HG03060 (cell line): ENCODE data around the gene KRTAP12-2.
"Not testable (repeated sequence)": the region's sequence is repeated elsewhere in the genome, so short reads cannot be mapped to it uniquely, and the experiment has no call there.

Experiments
- ATAC-seq: cut with Tn5 transposase; IDR thresholded peaks from one replicate; pipeline ENCODE4 v1.9.1; 2021; ENCODE audit warnings: low read depth, moderate number of reproducible peaks; ENCODE audit not compliant: unreplicated experiment

KRTAP12-2 gene

DNA sequence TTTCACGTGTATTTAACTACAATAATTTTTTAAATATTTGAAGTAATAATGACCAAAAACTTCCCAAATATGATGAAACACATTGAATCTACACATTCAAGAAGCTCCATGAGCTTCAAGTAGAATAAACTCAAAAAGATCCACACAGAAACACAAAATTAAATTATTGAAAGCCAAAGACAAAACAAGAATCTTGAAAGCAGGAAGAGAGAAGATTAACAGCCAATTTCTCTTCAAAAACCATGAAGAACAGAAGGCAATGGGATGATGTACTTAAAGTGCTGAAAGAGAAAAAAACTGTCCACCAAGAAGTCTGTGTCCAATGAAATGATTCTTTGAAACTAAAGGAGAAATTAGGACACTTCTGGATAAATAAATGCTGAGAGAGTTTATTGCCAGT lies 34.7 kb downstream of the KRTAP12-2 start:
- ATAC-seq: no peak

DNA sequence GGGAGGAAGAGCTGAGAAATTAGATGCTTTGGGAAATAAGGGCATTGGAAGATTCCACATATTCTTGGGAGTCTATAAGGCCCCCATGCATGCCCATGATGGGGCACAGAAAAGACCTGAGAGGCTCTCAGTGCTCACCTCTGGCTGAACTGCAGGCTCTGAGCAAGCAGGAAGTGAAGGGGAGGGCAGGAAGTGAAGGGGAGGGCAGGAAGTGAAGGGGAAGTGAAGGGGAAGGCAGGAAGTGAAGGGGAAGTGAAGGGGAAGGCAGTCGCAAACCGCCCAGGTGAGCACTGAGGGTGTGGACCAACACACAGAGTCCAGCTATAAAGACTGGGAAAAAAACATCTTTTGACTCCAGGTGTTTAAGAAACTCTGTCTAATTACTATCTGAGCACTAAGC lies 36.3 kb downstream of the KRTAP12-2 start:
- no peak for ATAC-seq

DNA sequence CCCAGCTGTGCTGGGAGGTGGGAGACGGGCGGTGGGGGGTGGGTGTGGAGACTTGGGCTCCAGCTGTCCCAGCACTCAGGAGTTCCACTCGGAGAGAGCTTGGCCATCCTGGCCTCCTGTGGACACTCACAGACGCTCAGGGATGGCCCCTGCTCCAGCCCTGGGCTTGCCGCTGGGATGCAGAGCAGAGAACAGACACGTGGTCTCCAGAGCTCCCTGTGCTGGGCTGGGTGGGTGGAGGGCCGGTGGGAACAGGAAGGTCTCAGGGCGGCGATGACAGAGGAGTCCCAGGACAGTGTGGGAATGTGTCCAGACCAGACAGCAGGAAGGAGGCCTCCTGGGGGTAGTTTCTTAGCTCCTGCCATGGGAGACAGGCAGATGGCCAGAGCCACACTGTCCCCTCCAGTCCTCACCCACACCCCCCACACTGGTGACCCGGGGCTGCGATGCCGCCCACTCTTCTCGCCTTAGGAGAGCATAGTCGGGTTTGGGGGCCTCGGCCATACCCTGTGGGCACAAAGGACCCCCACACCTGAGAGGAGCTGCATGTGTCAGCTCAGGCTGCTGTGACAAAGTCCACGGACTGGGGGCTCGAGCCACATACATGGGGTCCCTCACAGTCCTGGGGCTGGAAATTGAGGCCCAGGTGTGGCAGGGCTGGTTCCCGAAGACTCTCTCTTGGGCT lies 37.9 kb downstream of the KRTAP12-2 start:
- ATAC-seq: no peak

- not testable (repeated sequence) for ATAC-seq
Observed at GRCh38 chr21:44627831-44628233, 38.9 kb downstream of the KRTAP12-2 start.

DNA sequence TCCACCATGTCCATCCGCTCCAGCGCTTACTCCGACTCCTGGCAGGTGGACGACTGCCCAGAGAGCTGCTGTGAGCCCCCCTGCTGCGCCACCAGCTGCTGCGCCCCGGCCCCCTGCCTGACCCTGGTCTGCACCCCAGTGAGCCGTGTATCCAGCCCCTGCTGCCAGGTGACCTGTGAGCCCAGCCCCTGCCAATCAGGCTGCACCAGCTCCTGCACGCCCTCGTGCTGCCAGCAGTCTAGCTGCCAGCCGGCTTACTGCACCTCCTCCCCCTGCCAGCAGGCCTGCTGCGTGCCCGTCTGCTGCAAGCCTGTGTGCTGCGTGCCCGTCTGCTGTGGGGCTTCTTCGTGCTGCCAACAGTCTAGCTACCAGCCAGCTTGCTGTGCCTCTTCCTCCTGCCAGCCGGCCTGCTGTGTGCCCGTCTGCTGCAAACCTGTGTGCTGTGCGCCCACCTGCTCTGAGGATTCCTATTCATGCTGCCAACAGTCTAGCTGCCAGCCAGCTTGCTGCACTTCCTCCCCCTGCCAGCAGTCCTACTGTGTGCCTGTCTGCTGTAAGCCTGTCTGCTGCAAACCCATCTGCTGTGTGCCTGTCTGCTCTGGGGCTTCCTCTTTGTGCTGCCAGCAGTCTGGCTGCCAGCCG lies 39.4 kb downstream of the KRTAP12-2 start:
- ATAC-seq: not testable (repeated sequence)

DNA sequence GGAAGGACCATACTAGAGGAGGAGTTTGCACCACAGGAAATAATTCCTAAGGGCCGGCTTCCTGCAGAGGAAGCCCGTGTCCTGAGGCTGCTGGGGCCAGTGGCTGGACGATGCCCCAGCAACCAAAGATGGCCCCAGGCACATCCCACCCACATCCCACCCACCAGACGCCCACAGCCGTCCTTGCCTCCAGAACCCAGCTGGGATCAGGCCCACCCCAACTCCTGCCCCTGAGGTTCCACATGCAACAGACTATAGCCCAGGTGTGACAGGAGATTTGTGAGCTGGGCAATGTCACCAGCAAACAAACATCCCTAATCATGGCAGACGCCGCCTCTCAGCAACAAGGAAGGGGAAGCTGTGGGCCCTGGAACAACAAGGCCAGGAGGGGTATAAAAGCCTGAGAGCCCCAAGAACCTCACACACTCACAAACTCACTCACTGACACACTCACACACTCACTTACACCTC lies 40.0 kb downstream of the KRTAP12-2 start, which contains the start of gene KRTAP10-9:
KRTAP10-9 (plus strand) TSS at position 421 of the 471 bp plus-strand sequence. CDS start 79 bp downstream, outside the sequence.
- ATAC-seq: no peak

DNA sequence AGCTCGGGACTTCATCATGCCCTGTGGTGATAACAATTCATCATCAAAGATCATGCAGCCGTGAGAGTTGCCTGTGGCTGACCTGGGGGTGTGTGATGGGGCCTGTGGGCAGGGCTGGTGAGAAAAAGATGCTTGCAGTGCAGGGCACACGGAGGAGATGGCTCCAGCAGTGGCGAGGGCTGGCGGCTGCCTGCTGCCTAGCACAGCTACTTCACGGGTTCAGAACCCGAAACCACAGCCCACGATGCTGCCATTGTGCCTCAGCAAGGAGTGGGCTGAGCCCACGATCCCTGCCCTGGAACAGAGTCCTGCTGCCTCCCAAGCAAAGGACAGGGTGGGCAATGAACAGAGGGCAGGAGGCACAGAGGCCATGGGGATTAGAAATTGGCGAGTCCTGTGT lies 40.5 kb downstream of the KRTAP12-2 start:
- ATAC-seq: no peak

DNA sequence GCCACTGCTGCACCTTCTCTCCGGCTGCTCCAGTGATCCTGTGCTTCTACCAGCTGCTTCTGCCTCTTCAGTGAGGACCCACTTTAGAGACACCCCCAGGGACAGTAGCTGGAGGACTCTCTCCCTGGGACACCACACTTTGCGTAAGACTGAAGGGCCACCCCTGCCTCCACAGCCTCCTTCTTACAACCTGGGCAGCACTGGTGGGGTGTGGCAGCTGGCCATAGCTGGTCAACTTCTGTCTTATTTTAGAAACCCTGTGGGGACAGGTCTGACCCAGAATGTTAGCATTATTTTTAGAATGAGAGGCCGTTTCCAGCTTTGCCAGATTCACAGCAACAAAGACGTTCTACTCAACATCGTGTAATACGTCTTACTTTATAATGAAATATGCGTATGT lies 41.0 kb downstream of the KRTAP12-2 start:
- ATAC-seq: no peak

- no peak for ATAC-seq
Observed at GRCh38 chr21:44623575-44623974, 43.2 kb downstream of the KRTAP12-2 start.

DNA sequence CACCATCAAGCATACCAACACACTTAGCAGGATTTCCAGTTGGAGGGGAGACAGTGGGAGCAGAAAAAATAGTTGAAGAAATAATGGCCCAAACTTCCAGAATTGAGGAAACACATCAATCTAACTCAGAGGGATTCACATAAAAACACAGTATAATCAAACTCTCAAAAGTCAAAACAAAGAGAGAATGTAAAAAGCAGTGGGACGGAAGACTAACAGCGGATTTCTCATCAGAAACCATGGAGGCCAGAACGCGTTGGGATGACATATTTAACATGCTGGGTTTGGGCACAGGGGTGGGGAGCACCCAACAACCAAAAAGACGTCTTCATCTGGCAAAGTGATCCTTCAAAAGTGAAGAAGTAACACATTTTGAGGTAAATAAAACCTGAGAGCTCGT lies 46.8 kb downstream of the KRTAP12-2 start:
- ATAC-seq: no peak

DNA sequence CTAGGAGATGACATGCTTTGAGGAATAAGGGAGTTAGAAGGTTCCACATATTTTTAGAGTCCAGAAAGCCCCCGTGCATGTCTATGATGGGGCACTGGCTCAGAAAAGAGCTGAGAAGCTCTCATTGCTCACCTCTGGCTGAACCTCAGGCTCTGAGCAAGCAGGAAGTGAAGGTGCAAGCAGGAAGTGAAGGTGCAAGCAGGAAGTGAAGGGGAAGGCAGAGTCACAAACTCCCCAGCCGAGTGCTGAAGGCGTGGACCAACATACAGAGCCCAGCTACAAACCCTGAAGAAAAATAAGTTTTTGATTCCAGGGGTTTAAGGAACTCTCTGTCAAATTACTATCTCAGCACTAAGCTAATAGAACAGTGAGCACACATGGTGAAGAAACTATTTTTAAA lies 47.8 kb downstream of the KRTAP12-2 start:
- no peak for ATAC-seq

DNA sequence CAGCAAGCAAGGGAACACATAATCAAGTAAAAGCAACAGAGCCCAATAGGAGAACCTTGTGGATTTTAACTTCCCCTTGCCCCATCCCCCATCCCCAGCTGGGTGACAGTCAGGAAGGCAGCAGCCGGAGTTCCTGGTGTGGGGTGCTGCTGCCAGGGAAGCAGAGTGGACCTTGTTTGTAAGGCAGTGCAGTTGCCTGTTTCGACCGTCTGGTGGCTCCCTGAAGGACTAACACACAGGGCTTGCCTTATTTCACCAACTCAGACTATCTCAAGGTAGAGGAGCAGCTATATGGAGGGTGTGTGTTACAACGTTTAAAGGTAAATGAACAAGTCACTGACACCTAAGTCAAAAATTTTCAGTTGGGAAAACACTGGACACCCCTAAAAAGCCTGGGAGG lies 48.2 kb downstream of the KRTAP12-2 start:
- no peak for ATAC-seq

GRCh38 chr21:44617071-44617501 lies 49.6 kb downstream of the KRTAP12-2 start:
- no peak for ATAC-seq

DNA sequence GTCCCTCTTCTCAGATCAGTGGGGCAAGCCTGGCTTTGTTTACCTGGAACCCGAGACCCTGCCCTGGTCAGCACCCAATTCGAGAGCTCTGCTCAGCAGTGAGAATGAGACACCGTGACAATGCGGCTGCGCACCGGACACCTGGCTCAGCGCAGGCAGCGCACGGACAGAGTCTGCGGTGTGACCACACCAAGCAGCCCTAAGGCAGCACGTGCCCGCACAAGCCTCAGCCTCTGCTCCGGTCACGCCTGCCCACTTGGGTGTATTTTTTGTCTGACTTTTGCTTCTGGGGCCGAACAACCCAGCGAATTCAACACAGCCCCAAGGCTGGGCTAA lies 50.2 kb downstream of the KRTAP12-2 start:
- ATAC-seq: no peak
